ENCODE results near the gene EIF4EBP3. TPM values are rescaled to one million over a fixed set of nuclear protein-coding genes. Genes with fewer than 3 reads are reported as not detected.
A peak's percentile ranks its signal among the peaks of the same experiment; 100 is the strongest.

EIF4EBP3 gene
- total RNA-seq, 4 donors from 2014 or later, result 9.1 to 18.9 (median 15.6) TPM

DNA sequence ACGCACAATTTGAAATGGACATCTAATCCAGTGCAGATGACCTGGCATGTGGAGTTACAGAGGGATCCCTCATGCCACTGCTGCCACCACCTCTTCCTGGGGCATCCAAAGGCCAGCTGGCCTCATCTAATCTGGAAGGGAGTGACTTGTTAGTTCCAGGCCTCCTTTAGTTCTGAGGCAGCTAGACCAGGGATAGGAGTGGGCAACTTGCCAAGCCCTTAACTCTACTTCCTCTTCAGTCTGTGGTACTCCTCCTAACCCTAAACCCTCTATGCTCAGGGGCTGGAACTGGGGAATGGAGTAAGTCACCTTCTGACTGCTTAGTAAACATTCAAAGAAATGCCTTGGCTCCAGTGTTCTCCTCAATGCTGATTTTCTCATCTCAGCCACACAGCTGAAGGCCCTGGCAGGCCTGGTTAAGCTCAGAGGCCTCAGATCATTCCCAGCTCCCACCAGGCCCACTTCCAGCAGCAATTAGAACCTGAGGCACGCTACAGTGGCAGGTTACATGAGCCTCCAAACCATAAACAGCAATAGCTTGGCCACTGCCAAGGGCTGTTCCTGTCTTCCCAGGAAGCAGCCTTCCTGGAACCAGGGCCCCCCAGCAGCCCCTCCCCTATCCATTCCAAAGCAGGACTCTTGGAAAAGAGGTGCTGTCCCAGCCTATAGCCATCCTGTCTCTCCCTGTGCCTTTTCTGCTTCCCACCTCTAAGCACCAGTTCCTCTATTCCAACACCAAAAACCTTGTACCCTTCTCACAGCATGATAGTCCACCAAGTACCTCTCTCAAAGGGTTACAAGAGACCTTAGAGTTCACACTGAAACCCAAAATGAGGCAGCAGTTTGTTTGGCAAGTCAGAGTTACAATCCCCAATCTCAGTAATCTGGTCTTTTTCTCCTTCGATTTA, 2.0 kb downstream of the EIF4EBP3 start:
- H3K4me3 ChIP-seq (replicated peaks in 1 of 3), result no peak overlapping the region
- TF ChIP-seq, protein P1, sequence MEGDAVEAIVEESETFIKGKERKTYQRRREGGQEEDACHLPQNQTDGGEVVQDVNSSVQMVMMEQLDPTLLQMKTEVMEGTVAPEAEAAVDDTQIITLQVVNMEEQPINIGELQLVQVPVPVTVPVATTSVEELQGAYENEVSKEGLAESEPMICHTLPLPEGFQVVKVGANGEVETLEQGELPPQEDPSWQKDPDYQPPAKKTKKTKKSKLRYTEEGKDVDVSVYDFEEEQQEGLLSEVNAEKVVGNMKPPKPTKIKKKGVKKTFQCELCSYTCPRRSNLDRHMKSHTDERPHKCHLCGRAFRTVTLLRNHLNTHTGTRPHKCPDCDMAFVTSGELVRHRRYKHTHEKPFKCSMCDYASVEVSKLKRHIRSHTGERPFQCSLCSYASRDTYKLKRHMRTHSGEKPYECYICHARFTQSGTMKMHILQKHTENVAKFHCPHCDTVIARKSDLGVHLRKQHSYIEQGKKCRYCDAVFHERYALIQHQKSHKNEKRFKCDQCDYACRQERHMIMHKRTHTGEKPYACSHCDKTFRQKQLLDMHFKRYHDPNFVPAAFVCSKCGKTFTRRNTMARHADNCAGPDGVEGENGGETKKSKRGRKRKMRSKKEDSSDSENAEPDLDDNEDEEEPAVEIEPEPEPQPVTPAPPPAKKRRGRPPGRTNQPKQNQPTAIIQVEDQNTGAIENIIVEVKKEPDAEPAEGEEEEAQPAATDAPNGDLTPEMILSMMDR (IDR thresholded peaks at IDR 0.05), result no peak
- TF ChIP-seq POLR2A (IDR thresholded peaks at IDR 0.05), result no peak
- intact Hi-C loops (cut with DNase I), result loop anchor here (5.0 kb wide), 1 partner anchor 98 kb away; the partner anchor contains the start of genes IK and NDUFA2
- peak; percentile 29 to 34 for DNase-seq
- peak overlapping the region; percentile 30 to 99 (median 80) for H3K27ac ChIP-seq
- no peaks in the 10 kb centered on the region for H3K9me3 ChIP-seq
- peaks cover 23 to 30% of the 10 kb centered on the region in 2 donors for H3K4me1 ChIP-seq
- H3K36me3 ChIP-seq, result peaks cover 12 to 21% of the 10 kb centered on the region in 2 donors
- 83 to 89% methylated on average over 2 to 3 of the region's 3 CpGs for WGBS, 2 donors
- no peaks in the 10 kb centered on the region for H3K27me3 ChIP-seq

DNA sequence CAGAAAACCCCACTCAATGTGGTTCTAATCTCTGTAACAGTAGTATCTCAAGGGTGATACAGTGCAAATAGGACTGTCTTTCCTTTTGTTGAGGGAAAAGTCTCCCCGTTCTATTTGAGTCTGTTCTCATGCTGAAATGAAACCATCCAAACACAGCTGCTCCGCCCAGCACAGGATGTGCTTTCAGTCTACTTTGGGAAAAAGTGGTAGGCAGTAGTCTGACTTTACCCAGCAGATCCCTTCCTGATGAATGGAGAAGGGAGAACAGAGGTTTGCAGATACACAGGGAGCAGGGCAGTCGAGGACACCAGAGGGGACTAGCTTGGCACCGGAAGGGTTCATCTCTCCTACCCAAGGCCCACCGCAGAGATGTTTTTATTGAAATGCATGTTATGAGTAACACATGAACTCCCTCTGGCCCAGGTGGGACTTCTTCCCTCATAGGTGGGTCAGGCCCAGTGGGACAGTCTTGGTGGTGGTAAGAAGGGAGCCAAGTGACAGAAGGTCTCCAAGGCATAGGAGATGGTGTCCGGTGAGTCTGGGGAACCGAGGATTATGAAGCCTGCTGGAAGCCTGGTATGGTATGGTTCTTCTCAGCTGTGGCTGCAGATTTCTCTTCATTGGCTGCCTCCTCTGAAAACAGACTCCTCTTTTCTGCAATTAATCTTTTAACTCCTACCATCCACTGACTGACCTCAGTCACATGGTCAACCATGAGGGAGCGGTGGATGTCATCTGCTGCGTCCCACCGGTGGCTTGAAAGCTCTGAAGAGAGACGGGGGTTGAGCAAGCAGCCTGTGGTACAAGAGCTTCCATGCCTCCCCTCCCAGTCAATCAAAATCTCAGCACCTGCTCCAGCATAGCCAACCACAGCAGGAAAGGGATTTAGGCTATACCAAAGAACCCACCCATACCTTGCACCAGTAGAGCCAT, 3.0 kb downstream of the EIF4EBP3 start:
- 86 to 90% methylated on average over 11 of the region's 11 CpGs for WGBS, 2 donors
- H3K4me1 ChIP-seq, result peaks cover 23 to 36% of the 10 kb centered on the region in 2 donors

DNA sequence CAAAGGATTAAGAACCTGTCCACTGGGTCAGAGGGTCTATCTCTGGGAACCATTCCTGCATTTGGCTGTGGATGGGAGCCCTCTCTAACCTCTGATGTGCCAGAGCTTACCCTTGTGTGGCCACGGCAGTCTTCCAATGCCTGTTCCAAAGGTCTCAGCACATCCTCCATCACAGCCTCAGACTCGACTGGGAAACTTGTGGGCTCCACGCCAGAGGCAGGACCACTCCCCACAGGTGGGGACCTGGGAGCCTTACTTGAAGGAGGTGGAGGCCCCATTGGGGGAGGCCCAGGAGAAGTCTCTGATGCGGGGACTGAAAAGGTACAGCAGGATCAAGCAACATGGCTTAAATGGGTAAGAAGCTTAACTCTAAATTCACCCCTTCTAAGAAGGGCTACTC, 4.4 kb downstream of the EIF4EBP3 start:
- Histone ChIP-seq H3K4me1 (peaks cover 30 to 42% of the 10 kb centered on the region in 2 donors), H3K36me3 (peaks cover 12 to 21% of the 10 kb centered on the region in 2 donors), H3K27me3 (no peaks in the 10 kb centered on the region), H3K27ac (no peak overlapping the region), H3K9me3 (no peaks in the 10 kb centered on the region), H3K4me3 (replicated peaks in 1 of 3) (no peak overlapping the region)
- no peak for TF ChIP-seq POLR2A (IDR thresholded peaks at IDR 0.05)
- TF ChIP-seq, protein P1 (IDR thresholded peaks at IDR 0.05), result no peak
- intact Hi-C loops (cut with DNase I), result no loop called here
- no peak for DNase-seq
- WGBS, 2 donors, result 81 to 85% methylated on average over 3 to 4 of the region's 4 CpGs

More for the DNA sequence above, 3.0 kb downstream of the EIF4EBP3 start:
- Histone ChIP-seq H3K9me3 (no peaks in the 10 kb centered on the region), H3K36me3 (peaks cover 12 to 21% of the 10 kb centered on the region in 2 donors), H3K27ac (peak overlapping the region in 2 of 3 donors; percentile 80 to 99), H3K4me3 (replicated peaks in 1 of 3) (no peak overlapping the region), H3K27me3 (no peaks in the 10 kb centered on the region)
- TF ChIP-seq POLR2A (IDR thresholded peaks at IDR 0.05), result no peak
- TF ChIP-seq, protein P1 (IDR thresholded peaks at IDR 0.05), result no peak
- DNase-seq, result no peak
- intact Hi-C loops (cut with DNase I), result no loop called here

DNA sequence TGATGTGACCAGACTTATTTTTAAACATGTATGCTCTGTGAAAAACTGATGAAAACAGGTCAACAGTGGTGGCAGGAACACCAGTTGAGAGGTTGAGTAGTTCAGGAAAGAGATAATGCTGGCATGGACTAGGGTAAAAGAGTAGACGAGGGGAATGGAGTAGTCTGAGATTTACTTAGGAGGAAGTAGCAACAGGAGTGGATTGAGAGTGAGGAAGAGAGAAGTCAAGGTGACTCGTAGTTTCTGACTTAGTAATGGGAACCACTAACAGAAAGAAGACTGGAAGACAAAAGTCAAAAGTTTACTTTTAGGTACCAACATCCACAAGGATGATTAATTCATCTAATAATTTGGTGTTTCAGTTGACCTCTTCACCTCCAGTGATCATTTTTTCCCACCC, 6.2 kb downstream of the EIF4EBP3 start:
- DNase-seq, result no peak
- Histone ChIP-seq H3K4me1 (peaks cover 17 to 33% of the 10 kb centered on the region in 2 donors), H3K36me3 (peaks cover 12 to 21% of the 10 kb centered on the region in 2 donors), H3K4me3 (replicated peaks in 1 of 3) (no peak overlapping the region), H3K9me3 (no peaks in the 10 kb centered on the region), H3K27ac (no peak overlapping the region), H3K27me3 (no peaks in the 10 kb centered on the region)
- intact Hi-C loops (cut with DNase I), result no loop called here
- TF ChIP-seq POLR2A (IDR thresholded peaks at IDR 0.05), result no peak
- TF ChIP-seq, protein P1 (IDR thresholded peaks at IDR 0.05), result no peak
- 87 to 91% methylated on average over 2 of the region's 2 CpGs for WGBS, 2 donors

All from thyroid gland (tissue), 4 donors.